Liver (tissue), 9 donors: Measurements from ENCODE around the gene ADGRB2. TPM values are rescaled to one million over a fixed set of nuclear protein-coding genes. Genes with fewer than 3 reads are reported as not detected.
A peak's percentile ranks its signal among the peaks of the same experiment; 100 is the strongest.

ENCODE experiments used
- DNase-seq: peaks from one replicate; pipeline ENCODE4 v3.0.0-alpha.2; 2017; ENCODE audit warnings: low spot score
- H3K27ac ChIP-seq, 2 donors: one replicate each; pipeline ENCODE4 v1.7.0; 2013; ENCODE audit warnings: inconsistent platforms in 2 of 2, low read length in 2 of 2, control low read depth in 1 of 2, low read depth in 1 of 2, mild to moderate bottlenecking in 1 of 2
- H3K27me3 ChIP-seq, 4 donors: one replicate each; pipeline versions ENCODE4 v1.6.1 to v1.7.0; 2013; ENCODE audit warnings: low read length in 3 of 4, inconsistent platforms in 1 of 4, mild to moderate bottlenecking in 1 of 4, moderate library complexity in 1 of 4; ENCODE audit not compliant: control insufficient read depth in 4 of 4, insufficient read depth in 4 of 4
- H3K36me3 ChIP-seq, 4 donors: one replicate each; pipeline versions ENCODE4 v1.6.1 to v1.7.0; 2013; ENCODE audit warnings: low read length in 3 of 4, mild to moderate bottlenecking in 3 of 4, low read depth in 1 of 4, moderate library complexity in 1 of 4; ENCODE audit not compliant: control insufficient read depth in 4 of 4, insufficient read depth in 3 of 4
- H3K4me1 ChIP-seq, 4 donors: one replicate each; pipeline versions ENCODE4 v1.6.1 to v1.7.0; 2013; ENCODE audit warnings: low read length in 3 of 4, mild to moderate bottlenecking in 3 of 4, moderate library complexity in 1 of 4; ENCODE audit not compliant: control insufficient read depth in 4 of 4, insufficient read depth in 4 of 4
- H3K4me3 ChIP-seq, 3 donors: one replicate each; pipeline versions ENCODE4 v1.6.1 to v1.7.0; 2013; ENCODE audit warnings: low read length in 3 of 3, control low read depth in 1 of 3, low read depth in 1 of 3, mild to moderate bottlenecking in 1 of 3
- H3K9ac ChIP-seq, 2 donors: one replicate each; pipeline ENCODE4 v1.7.0; 2013; ENCODE audit warnings: low read length in 2 of 2, mild to moderate bottlenecking in 2 of 2, moderate library complexity in 2 of 2, control low read depth in 1 of 2, low read depth in 1 of 2
- H3K9me3 ChIP-seq, 4 donors: one replicate each; pipeline versions ENCODE4 v1.6.1 to v1.7.0; 2013; ENCODE audit warnings: low read length in 3 of 4; ENCODE audit not compliant: control insufficient read depth in 4 of 4
- EGR1 ChIP-seq, 2 donors: IDR thresholded peaks; 2 replicates each; pipeline ENCODE4 v1.6.1; 2016 to 2018; ENCODE audit warnings: antibody characterized with exemption in 2 of 2, low read depth in 2 of 2
- FOXA1 ChIP-seq: IDR thresholded peaks from 2 replicates; pipeline ENCODE4 v1.6.1; 2016; ENCODE audit warnings: antibody characterized with exemption
- FOXA2 ChIP-seq: IDR thresholded peaks from 2 replicates; pipeline ENCODE4 v1.6.1; 2016; ENCODE audit warnings: antibody characterized with exemption
- GABPA ChIP-seq, 2 donors: IDR thresholded peaks in 1 of 2; conservative IDR thresholded peaks in 1 of 2; 2 replicates each; pipeline ENCODE4 v1.6.1; 2016; ENCODE audit warnings: antibody characterized with exemption in 2 of 2, mild to moderate bottlenecking in 1 of 2, moderate library complexity in 1 of 2
- HNF4A ChIP-seq, 2 donors: conservative IDR thresholded peaks; 2 replicates each; pipeline ENCODE4 v1.6.1; 2016; ENCODE audit warnings: antibody characterized with exemption in 2 of 2, mild to moderate bottlenecking in 2 of 2
- HNF4G ChIP-seq: IDR thresholded peaks from 2 replicates; pipeline ENCODE4 v1.6.1; 2016; ENCODE audit warnings: antibody characterized with exemption
- JUND ChIP-seq, 2 donors: IDR thresholded peaks; 2 replicates each; pipeline ENCODE4 v1.6.1; 2016; ENCODE audit warnings: antibody characterized with exemption in 2 of 2
- NR2F2 ChIP-seq: IDR thresholded peaks from 2 replicates; pipeline ENCODE4 v1.6.1; 2016; ENCODE audit warnings: antibody characterized with exemption
- RAD21 ChIP-seq, 2 donors: IDR thresholded peaks; 2 replicates each; pipeline ENCODE4 v1.6.1; 2016; ENCODE audit warnings: antibody characterized with exemption in 2 of 2, mild to moderate bottlenecking in 2 of 2
- RXRA ChIP-seq, 2 donors: IDR thresholded peaks; 2 replicates each; pipeline ENCODE4 v1.6.1; 2017 to 2018; ENCODE audit warnings: antibody characterized with exemption in 2 of 2, mild to moderate bottlenecking in 1 of 2
- SP1 ChIP-seq: IDR thresholded peaks from 2 replicates; pipeline ENCODE4 v1.6.1; 2018; ENCODE audit warnings: antibody characterized with exemption, mild to moderate bottlenecking
- YY1 ChIP-seq: IDR thresholded peaks from 2 replicates; pipeline ENCODE4 v1.6.1; 2016; ENCODE audit warnings: antibody characterized with exemption, mild to moderate bottlenecking
- WGBS: extraction: QIAGEN DNeasy Blood & Tissue Kit; methylation state at CpG from one replicate; pipeline ENCODE4 v1.1.7; 2013; 5-methylcytosine and 5-hydroxymethylcytosine counted together
- polyA plus RNA-seq, 2 donors: library from polyadenylated mRNA; stranded (reverse) in 1 of 2; unstranded in 1 of 2; fragments of 200-250 nt in 1 of 2; fragments of >200 nt in 1 of 2; fragmentation: Nextera tagmentation in 1 of 2; extraction: Ambion mirVana in 1 of 2; gene quantifications; one replicate each; pipeline versions ENCODE4 v1.2.1 to v1.2.3, GENCODE V29; 2013 to 2015
- total RNA-seq, 2 donors: library from RNA; depleted of rRNA; stranded (reverse); fragments of >200 nt; gene quantifications; one replicate each; pipeline ENCODE4 v1.2.3, GENCODE V29; 2014
- TF ChIP-seq, protein P1 (sequence below): IDR thresholded peaks from 2 replicates; pipeline ENCODE4 v1.6.1; 2016; ENCODE audit warnings: antibody characterized with exemption
- TF ChIP-seq, protein P2 (sequence below): IDR thresholded peaks from 2 replicates; pipeline ENCODE4 v1.6.1; 2016; ENCODE audit warnings: antibody characterized with exemption
- TF ChIP-seq, protein P3 (sequence below): fragments of 150-350 bp; IDR thresholded peaks from 2 replicates; pipeline ENCODE4 v1.5.1; 2017; ENCODE audit warnings: improper control_type of control experiment, low read depth, low read length; ENCODE audit not compliant: missing input control
- TF ChIP-seq, protein P4 (sequence below): IDR thresholded peaks from 2 replicates; pipeline ENCODE4 v1.6.1; 2016; ENCODE audit warnings: antibody characterized with exemption
- TF ChIP-seq, protein P5 (sequence below): IDR thresholded peaks from 2 replicates; pipeline ENCODE4 v1.6.1; 2016; ENCODE audit warnings: antibody characterized with exemption, mild to moderate bottlenecking
- donor health status: healthy.
- donor health status: healthy.
- donor health status: healthy.
- donor health status: healthy.
- donor health status: healthy.

The ADGRB2 gene
- total and polyA plus RNA-seq, 4 donors: under 0.01 to 0.05 (median 0.05) TPM; not detected in 1

DNA sequence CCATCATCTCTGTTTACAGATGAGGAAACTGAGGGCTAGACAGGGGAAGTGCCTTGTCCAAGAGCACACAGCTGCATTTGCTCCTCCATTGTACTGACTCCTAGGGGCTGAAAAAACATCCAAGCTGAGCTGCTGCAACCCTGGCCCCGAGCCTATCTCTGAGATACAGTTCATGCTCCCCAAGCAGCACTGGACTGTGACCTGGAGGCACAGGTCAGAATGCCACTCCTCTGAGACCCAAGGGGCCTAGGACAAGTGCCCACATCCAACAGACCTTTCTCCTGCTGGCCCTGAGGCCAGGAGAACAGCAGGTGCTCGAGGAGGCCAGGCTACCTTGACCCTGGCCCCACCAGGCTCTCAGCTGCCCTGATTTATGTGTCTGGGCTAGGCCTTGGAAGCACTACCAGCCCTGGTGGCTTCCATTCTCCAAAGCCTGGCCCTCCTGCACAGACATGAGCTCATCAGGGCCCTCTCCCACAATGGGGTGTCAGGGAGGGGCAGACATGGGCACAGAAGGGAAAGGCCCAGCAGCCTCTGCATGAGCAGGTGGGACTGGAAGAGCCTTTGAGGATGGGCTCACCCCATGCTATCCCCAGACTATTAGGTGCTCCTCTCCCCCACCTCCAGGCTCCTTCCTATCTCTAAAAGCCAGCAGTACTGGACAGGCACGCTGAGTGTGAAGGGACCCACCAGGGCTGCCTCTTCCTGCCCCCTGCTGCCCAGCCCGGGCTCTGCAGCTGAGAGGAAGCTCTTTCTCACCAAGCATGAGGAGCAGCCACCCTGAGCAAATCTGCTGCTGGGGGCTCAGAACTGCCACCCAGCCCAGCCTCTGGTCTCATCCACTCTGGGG, 18.8 kb downstream of the ADGRB2 start:
- 48% methylated on average over 4 of the region's 4 CpGs for WGBS
- Histone ChIP-seq H3K4me1 (peaks cover 0 to 7% (median 3%) of the 10 kb centered on the region in 4 donors), H3K27me3 (no peaks in the 10 kb centered on the region), H3K27ac (no peak overlapping the region), H3K36me3 (no peaks in the 10 kb centered on the region), H3K4me3 (no peak overlapping the region), H3K9ac (no peak overlapping the region), H3K9me3 (no peaks in the 10 kb centered on the region)
- peak; percentile 66 for DNase-seq
- TF ChIP-seq SP1 (peak; percentile 41), FOXA2 (no peak), GABPA (IDR thresholded peaks at IDR 0.05 in 1 of 2, conservative IDR thresholded peaks at IDR 0.05 in 1 of 2) (no peak), YY1 (no peak), HNF4A (conservative IDR thresholded peaks at IDR 0.05) (peak; percentile 91 to 96), RXRA (IDR thresholded peaks at IDR 0.05) (peak in 1 of 2 donors; percentile 79), NR2F2 (no peak), JUND (IDR thresholded peaks at IDR 0.05) (no peak), RAD21 (IDR thresholded peaks at IDR 0.05) (peak; percentile 71 to 78), FOXA1 (no peak), HNF4G (peak; percentile 82), EGR1 (IDR thresholded peaks at IDR 0.05; ENCODE audit: low read depth in 2 of 2) (no peak)
- TF ChIP-seq, protein P1, sequence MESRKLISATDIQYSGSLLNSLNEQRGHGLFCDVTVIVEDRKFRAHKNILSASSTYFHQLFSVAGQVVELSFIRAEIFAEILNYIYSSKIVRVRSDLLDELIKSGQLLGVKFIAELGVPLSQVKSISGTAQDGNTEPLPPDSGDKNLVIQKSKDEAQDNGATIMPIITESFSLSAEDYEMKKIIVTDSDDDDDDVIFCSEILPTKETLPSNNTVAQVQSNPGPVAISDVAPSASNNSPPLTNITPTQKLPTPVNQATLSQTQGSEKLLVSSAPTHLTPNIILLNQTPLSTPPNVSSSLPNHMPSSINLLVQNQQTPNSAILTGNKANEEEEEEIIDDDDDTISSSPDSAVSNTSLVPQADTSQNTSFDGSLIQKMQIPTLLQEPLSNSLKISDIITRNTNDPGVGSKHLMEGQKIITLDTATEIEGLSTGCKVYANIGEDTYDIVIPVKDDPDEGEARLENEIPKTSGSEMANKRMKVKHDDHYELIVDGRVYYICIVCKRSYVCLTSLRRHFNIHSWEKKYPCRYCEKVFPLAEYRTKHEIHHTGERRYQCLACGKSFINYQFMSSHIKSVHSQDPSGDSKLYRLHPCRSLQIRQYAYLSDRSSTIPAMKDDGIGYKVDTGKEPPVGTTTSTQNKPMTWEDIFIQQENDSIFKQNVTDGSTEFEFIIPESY: no peak
- TF ChIP-seq, protein P2, sequence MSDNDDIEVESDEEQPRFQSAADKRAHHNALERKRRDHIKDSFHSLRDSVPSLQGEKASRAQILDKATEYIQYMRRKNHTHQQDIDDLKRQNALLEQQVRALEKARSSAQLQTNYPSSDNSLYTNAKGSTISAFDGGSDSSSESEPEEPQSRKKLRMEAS: no peak
- TF ChIP-seq, protein P3, sequence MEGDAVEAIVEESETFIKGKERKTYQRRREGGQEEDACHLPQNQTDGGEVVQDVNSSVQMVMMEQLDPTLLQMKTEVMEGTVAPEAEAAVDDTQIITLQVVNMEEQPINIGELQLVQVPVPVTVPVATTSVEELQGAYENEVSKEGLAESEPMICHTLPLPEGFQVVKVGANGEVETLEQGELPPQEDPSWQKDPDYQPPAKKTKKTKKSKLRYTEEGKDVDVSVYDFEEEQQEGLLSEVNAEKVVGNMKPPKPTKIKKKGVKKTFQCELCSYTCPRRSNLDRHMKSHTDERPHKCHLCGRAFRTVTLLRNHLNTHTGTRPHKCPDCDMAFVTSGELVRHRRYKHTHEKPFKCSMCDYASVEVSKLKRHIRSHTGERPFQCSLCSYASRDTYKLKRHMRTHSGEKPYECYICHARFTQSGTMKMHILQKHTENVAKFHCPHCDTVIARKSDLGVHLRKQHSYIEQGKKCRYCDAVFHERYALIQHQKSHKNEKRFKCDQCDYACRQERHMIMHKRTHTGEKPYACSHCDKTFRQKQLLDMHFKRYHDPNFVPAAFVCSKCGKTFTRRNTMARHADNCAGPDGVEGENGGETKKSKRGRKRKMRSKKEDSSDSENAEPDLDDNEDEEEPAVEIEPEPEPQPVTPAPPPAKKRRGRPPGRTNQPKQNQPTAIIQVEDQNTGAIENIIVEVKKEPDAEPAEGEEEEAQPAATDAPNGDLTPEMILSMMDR: peak; percentile 65
- TF ChIP-seq, protein P4, sequence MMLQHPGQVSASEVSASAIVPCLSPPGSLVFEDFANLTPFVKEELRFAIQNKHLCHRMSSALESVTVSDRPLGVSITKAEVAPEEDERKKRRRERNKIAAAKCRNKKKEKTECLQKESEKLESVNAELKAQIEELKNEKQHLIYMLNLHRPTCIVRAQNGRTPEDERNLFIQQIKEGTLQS: no peak
- TF ChIP-seq, protein P5, sequence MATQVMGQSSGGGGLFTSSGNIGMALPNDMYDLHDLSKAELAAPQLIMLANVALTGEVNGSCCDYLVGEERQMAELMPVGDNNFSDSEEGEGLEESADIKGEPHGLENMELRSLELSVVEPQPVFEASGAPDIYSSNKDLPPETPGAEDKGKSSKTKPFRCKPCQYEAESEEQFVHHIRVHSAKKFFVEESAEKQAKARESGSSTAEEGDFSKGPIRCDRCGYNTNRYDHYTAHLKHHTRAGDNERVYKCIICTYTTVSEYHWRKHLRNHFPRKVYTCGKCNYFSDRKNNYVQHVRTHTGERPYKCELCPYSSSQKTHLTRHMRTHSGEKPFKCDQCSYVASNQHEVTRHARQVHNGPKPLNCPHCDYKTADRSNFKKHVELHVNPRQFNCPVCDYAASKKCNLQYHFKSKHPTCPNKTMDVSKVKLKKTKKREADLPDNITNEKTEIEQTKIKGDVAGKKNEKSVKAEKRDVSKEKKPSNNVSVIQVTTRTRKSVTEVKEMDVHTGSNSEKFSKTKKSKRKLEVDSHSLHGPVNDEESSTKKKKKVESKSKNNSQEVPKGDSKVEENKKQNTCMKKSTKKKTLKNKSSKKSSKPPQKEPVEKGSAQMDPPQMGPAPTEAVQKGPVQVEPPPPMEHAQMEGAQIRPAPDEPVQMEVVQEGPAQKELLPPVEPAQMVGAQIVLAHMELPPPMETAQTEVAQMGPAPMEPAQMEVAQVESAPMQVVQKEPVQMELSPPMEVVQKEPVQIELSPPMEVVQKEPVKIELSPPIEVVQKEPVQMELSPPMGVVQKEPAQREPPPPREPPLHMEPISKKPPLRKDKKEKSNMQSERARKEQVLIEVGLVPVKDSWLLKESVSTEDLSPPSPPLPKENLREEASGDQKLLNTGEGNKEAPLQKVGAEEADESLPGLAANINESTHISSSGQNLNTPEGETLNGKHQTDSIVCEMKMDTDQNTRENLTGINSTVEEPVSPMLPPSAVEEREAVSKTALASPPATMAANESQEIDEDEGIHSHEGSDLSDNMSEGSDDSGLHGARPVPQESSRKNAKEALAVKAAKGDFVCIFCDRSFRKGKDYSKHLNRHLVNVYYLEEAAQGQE: no peak
